HG02870 (cell line): ENCODE measurements around the gene NOB1.
A peak's percentile ranks its signal among the peaks of the same experiment; 100 is the strongest.
"Not testable (repeated sequence)": the region's sequence is repeated elsewhere in the genome, so short reads cannot be mapped to it uniquely, and the experiment has no call there.

ENCODE experiments used
- ATAC-seq: cut with Tn5 transposase; IDR thresholded peaks from one replicate; pipeline ENCODE4 v1.9.1; 2021; ENCODE audit warnings: mild to moderate bottlenecking, moderate library complexity; ENCODE audit not compliant: unreplicated experiment

Gene NOB1

DNA sequence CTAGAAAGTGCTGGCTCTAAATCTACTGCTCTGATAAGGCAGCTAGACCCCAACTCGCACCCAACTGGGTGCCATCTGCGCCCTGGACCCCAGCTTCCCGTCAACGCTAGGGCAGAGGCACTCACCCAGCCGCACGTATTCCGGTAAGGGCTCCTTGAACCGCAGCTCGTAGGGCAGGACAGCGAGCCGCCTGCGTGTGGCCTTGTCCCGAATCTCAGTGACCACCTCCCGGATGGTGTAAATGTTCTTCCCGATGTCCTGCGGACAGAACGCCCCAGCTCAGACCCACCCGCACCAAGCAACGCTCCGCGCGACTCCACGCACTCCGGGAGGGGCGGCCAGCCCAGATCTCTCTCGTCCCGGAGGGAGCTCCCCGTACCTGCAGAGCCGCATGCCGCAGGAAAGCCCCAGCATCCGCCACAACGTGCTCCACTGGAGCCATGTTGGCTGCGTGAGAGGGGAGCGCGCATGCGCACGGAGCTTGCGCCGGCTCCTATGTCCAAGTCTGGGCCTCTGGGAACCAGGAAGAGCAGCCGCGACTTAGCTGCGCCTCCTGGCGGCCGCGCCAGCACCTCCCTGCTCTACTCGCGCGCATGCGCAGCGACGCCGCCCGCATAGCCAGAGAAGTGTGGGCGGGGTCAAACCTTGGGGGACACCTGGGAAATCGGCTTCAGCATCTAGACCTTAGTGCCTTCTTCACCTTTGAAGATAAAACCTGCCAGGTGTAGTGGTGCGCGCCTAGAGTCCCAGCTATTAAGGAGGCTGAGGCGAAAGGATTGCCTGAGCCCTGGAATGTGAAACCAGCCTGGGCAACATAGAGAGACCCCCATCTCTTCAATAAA lies at the start of gene NOB1:
Gene NOB1 (minus strand): TSS at position 458 of the 842 bp plus-strand sequence. CDS start 16 bp downstream, at position 442.
- peak; percentile 94 for ATAC-seq

GRCh38 chr16:69804297-69804696 lies 49.6 kb upstream of the NOB1 start:
- no peak for ATAC-seq

GRCh38 chr16:69799611-69800031 lies 44.9 kb upstream of the NOB1 start:
- no peak for ATAC-seq

GRCh38 chr16:69798466-69798865 lies 43.7 kb upstream of the NOB1 start:
- ATAC-seq: no peak

- ATAC-seq: no peak
These were observed 41.8 kb upstream of the NOB1 start for GRCh38 chr16:69796285-69797118.

GRCh38 chr16:69794486-69794885 lies 39.8 kb upstream of the NOB1 start:
- ATAC-seq: no peak

DNA sequence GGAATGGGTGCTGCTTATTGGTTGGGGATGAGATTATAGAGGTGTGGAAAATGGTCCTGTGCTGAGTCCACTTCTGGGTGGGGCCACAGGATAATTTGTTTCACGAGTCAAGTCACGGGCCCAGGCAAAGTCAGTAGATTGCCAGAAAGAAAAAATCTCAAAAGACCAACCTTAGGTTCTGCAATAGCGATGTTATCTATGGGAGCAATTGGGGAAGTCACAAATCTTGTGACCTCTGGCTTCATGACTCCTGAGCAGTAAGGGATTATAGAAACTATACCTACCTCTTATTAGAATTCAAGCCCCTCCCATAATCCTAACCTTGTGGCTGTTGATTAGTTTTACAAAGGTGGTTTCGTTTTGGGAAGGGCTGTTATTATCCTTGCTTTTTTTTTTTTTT lies 38.8 kb upstream of the NOB1 start:
- no peak for ATAC-seq

GRCh38 chr16:69791391-69791847 lies 36.7 kb upstream of the NOB1 start:
- ATAC-seq: not testable (repeated sequence)

- no peak for ATAC-seq
These were observed 33.2 kb upstream of the NOB1 start for GRCh38 chr16:69787883-69788282.

DNA sequence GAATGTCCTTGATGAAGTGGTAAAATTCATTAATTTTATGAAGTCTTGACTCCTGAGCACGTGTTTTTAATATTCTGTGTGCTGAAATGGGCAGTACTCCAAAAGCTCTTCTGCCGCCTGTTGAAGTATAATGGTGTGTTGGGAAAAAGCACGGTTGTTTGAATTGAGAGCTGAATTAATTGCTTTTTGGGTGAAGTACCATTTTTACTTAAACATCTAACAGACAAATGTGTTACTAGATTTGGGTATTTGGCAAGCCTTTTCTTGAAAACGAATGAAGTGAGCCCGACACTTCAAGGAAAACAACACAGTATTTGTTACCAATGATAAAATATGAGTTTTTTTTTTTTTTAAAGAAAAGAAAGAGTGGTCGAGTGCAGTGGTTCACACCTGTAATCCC lies 29.9 kb upstream of the NOB1 start:
- no peak for ATAC-seq

- ATAC-seq: no peak
These were observed 26.4 kb upstream of the NOB1 start for GRCh38 chr16:69781118-69781517.

DNA sequence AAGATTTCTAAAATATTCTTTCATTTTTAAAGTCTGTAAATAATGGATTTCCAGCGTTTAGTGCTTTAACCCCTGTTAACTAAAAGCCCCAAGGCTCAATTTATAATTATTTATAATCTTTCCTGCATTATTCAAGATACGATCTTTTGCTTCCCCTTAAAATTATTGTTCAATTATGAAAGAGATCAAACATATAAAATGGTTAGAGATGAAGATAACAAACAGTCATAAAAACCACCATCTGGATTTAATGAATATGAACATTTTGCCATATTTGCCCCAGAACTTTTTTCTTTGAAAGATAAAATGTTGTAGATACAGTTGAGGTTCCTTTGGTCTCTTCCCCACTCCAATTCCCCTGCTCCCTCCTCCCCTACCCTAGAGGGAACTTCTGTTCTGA lies 25.0 kb upstream of the NOB1 start:
- no peak for ATAC-seq

DNA sequence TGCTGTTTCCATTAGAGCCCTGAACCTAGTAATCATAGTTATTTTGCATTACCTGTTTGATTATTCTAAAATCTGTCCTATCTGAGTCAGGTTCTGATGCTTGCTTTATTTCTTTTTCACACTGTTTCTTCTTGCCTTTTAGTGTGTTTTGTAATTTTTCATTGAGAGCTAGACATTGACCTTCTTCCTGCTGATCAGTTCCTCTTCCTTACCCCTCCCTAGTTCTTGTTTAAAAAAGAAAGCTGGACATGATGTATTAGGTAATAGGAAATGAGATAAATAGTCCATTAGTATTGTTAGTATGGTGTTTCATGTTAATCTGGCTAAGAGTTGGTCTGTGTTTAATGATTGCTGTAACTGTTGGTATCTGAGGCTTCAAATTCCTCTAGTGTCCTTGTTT lies 20.8 kb upstream of the NOB1 start:
- ATAC-seq: no peak

GRCh38 chr16:69773260-69773947 lies 18.7 kb upstream of the NOB1 start:
- ATAC-seq: no peak

DNA sequence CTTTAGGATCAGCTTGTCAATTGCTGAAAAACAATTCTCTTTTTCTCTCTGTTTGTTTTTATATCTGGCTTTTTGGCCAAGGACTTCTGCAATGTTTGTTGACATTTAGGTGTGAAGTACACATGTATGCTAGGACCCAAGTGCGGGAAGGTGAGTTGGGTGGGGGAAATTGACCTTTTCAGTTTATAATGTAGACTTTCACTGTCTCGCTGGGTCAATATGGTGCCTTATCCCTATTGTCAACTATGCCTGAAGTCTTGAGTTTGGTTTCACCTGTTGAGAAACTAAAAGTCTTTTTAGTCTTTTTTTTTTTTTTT lies 16.9 kb upstream of the NOB1 start:
- ATAC-seq: no peak

DNA sequence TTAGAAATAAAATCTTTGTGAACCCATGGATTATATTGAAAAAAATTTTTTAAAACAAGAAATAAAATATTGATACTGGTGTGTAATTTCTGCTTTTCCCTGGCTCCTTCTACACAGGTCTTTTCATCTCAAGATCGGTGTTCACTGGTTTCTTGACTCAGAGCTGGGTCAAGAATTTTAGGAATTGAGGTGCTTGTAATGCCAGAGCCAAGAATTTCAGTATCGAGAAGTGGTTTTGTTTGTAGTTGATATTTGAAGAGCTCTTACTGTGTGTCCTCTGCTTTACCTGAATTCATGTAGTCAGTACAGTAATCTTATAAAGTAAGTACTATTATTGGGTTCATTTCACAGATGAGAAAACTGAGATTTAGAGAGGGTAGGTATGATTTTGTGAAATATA lies 14.7 kb upstream of the NOB1 start:
- ATAC-seq: no peak

DNA sequence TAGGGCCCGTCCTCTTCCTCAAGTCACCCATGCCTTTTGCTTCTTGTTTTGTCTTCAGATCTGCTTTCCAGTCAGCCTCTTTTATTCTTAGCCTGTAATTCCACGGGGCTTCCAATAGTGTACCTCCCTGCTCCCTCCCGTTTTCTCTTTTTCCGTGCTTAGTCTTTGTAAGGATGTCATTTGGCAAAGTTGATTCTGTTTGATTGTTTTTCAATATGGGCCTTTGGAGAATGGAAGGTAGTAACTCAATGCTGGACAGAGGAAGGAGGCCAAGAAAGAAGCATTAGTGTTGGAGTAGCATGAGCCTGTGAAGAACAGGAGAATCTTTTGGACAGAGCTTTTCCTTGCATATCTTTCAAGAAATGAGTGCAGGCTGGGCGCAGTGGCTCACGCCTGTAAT lies 13.9 kb upstream of the NOB1 start:
- no peak for ATAC-seq

DNA sequence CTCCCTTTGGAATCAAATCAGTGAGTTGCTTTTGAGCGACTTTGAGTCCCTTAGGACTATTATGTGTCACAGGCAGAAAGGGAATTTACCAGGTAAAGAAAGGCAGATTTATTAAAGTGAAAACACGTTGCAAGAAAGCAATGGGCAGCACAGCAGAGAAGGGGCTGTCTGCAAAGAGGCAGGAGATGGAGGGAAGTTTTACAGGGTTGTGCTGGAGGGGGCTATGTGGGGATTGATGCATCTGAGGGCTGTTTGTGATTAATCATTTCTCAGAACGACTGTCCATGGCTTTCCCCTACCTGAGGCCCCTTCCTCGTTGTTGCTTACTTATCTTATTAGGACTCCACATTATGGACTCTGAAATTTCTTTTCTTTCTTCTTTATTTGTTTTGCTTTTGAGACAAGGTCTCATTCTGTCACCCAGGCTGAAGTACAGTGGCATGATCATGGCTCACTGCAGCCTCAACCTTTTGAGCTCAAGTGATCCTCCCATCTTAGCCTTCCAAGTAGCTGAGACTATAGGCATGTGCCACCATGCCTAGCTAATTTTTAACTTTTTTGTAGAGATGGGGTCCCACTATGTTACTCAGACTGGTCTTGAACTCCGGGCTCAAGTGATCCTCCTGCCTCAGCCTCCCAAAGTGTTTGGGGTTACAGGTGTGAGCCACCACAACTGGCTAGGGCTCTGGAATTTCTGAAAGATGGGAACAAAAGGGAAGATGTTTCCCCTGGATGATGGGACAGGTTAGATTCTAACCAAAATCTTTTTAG lies 12.9 kb upstream of the NOB1 start:
- ATAC-seq: no peak

GRCh38 chr16:69763599-69763942 lies 8.8 kb upstream of the NOB1 start:
- no peak for ATAC-seq

GRCh38 chr16:69762814-69763598 lies 8.3 kb upstream of the NOB1 start:
- peak; percentile 10 for ATAC-seq
